HG03520 (cell line): ENCODE results near the gene CCDC195.

Experiments used
- ATAC-seq: cut with Tn5 transposase; IDR thresholded peaks from one replicate; pipeline ENCODE4 v1.9.1; 2021; ENCODE audit warnings: mild to moderate bottlenecking, moderate library complexity; ENCODE audit not compliant: unreplicated experiment

The CCDC195 gene

GRCh38 chr2:224716201-224716600, at the start of gene CCDC195:
Gene CCDC195, minus strand, starts transcription at chr2:224716365. Its CDS starts 0 bp downstream, at chr2:224716365.
- no peak for ATAC-seq

GRCh38 chr2:224764565-224765236, 48.5 kb upstream of the CCDC195 start:
- ATAC-seq: peak; percentile 66

- ATAC-seq: no peak
Observed at GRCh38 chr2:224757934-224758548, 41.9 kb upstream of the CCDC195 start.

GRCh38 chr2:224753743-224754540, 37.8 kb upstream of the CCDC195 start:
- no peak for ATAC-seq

GRCh38 chr2:224751996-224752698, 36.0 kb upstream of the CCDC195 start:
- peak; percentile 49 for ATAC-seq

GRCh38 chr2:224749136-224749535, 33.0 kb upstream of the CCDC195 start:
- ATAC-seq: no peak

- no peak for ATAC-seq
Observed at GRCh38 chr2:224747765-224748164, 31.6 kb upstream of the CCDC195 start.

- ATAC-seq: no peak
Observed at GRCh38 chr2:224736227-224736626, 20.1 kb upstream of the CCDC195 start.

GRCh38 chr2:224734949-224735348, 18.8 kb upstream of the CCDC195 start:
- ATAC-seq: no peak

- ATAC-seq: no peak
Observed at GRCh38 chr2:224731665-224732064, 15.5 kb upstream of the CCDC195 start.

GRCh38 chr2:224729435-224729834, 13.3 kb upstream of the CCDC195 start:
- no peak for ATAC-seq

- no peak for ATAC-seq
Observed at GRCh38 chr2:224724331-224724730, 8.2 kb upstream of the CCDC195 start.

- ATAC-seq: peak; percentile 58
Observed at GRCh38 chr2:224723586-224724217, 7.5 kb upstream of the CCDC195 start.

- no peak for ATAC-seq
Observed at GRCh38 chr2:224722770-224723169, 6.6 kb upstream of the CCDC195 start.

GRCh38 chr2:224722250-224722649, 6.1 kb upstream of the CCDC195 start:
- ATAC-seq: no peak

- ATAC-seq: no peak
Observed at GRCh38 chr2:224716921-224717320, 756 bp upstream of the CCDC195 start.

GRCh38 chr2:224711859-224712665, 4.1 kb downstream of the CCDC195 start:
- ATAC-seq: no peak

- ATAC-seq: no peak
Observed at GRCh38 chr2:224711381-224711780, 4.8 kb downstream of the CCDC195 start.

GRCh38 chr2:224709301-224709700, 6.9 kb downstream of the CCDC195 start:
- ATAC-seq: no peak

GRCh38 chr2:224694502-224694901, 21.7 kb downstream of the CCDC195 start:
- ATAC-seq: no peak
